H1 (cell line): ENCODE data around the gene SVIL. TPM values are rescaled to one million over a fixed set of nuclear protein-coding genes. Genes with fewer than 3 reads are reported as not detected.

Experiments
- CTCF ChIA-PET: fragments of 300-600 bp; sonication (Branson Sonifier 250); formaldehyde crosslinking; loops from one replicate; lab custom pipeline; 2021; ENCODE audit not compliant: partially characterized antibody; lab: Charles Lee
- POLR2A ChIA-PET: fragments of 300-600 bp; sonication (Branson Sonifier 250); formaldehyde crosslinking; loops from one replicate; lab custom pipeline; 2021; ENCODE audit warnings: inconsistent platforms; ENCODE audit not compliant: partially characterized antibody; lab: Charles Lee
- DNase-seq, 2 experiments: peaks; one replicate each; pipeline versions ENCODE4 v3.0.0 to v3.0.0-alpha.2; 2010 to 2022; ENCODE audit warnings: low spot score in 2 of 2, low read depth in 1 of 2, mixed read lengths in 1 of 2
- FAIRE-seq: peaks from 2 replicates; lab custom pipeline; 2011; peaks lifted over from hg19 to GRCh38; lab: Jason Lieb, UNC
- H2AFZ ChIP-seq: 2 replicates; pipeline ENCODE4 v1.8.1; 2012; ENCODE audit warnings: low read length, inconsistent platforms
- H2AK5ac ChIP-seq: 2 replicates; pipeline ENCODE4 v1.6.1; 2013; ENCODE audit warnings: low read depth, low read length
- H2BK120ac ChIP-seq: replicated peaks from 2 replicates; pipeline ENCODE3; 2013; ENCODE audit warnings: low read depth, low read length, inconsistent platforms
- H2BK12ac ChIP-seq: 2 replicates; pipeline ENCODE4 v1.6.1; 2013; ENCODE audit warnings: low read depth, low read length
- H2BK15ac ChIP-seq: 2 replicates; pipeline ENCODE4 v1.6.1; 2013; ENCODE audit warnings: low read length
- H2BK20ac ChIP-seq: 2 replicates; pipeline ENCODE4 v1.6.1; 2013; ENCODE audit warnings: low read length
- H2BK5ac ChIP-seq: 2 replicates; pipeline ENCODE4 v1.6.1; 2013; ENCODE audit warnings: low read depth, low read length
- H3K14ac ChIP-seq: 2 replicates; pipeline ENCODE4 v1.6.1; 2013; ENCODE audit warnings: inconsistent platforms; ENCODE audit not compliant: insufficient read length
- H3K18ac ChIP-seq: 2 replicates; pipeline ENCODE4 v1.6.1; 2013; ENCODE audit warnings: low read length; ENCODE audit errors: extremely low read depth
- H3K23ac ChIP-seq: 2 replicates; pipeline ENCODE4 v1.6.1; 2013; ENCODE audit warnings: inconsistent platforms; ENCODE audit not compliant: insufficient read length
- H3K23me2 ChIP-seq: 2 replicates; pipeline ENCODE4 v1.6.1; 2013; ENCODE audit warnings: low read depth, low read length
- H3K27ac ChIP-seq: 2 replicates; pipeline ENCODE4 v1.6.1; 2011; ENCODE audit warnings: low read depth, low read length, inconsistent platforms
- H3K27me3 ChIP-seq, 4 experiments: replicated peaks in 1 of 4; 1 replicate in 1 of 4; 2 replicates in 3 of 4; pipeline versions ENCODE4 v1.6.1 to v1.8.1; 2011 to 2013; ENCODE audit warnings: low read length in 3 of 4, mild to moderate bottlenecking in 3 of 4, inconsistent platforms in 2 of 4, mixed read lengths in 2 of 4, moderate library complexity in 1 of 4; ENCODE audit not compliant: control insufficient read depth in 3 of 4, insufficient read depth in 3 of 4; ENCODE audit errors: extremely low read depth in 1 of 4
- H3K36me3 ChIP-seq, 4 experiments: 2 replicates each; pipeline versions ENCODE4 v1.6.1 to v1.8.1; 2011 to 2013; ENCODE audit warnings: mild to moderate bottlenecking in 4 of 4, low read length in 3 of 4, moderate library complexity in 2 of 4, control low read depth in 1 of 4, inconsistent platforms in 1 of 4; ENCODE audit not compliant: insufficient read depth in 4 of 4, control insufficient read depth in 2 of 4
- H3K4ac ChIP-seq: replicated peaks from 2 replicates; pipeline ENCODE3; 2013; ENCODE audit warnings: low read length, low read depth, mixed read lengths, inconsistent platforms; ENCODE audit not compliant: insufficient read length
- H3K4me1 ChIP-seq, 4 experiments: replicated peaks in 1 of 4; 1 replicate in 1 of 4; 2 replicates in 3 of 4; pipeline versions ENCODE4 v1.6.1 to v1.8.1; 2011 to 2013; ENCODE audit warnings: low read length in 3 of 4, inconsistent platforms in 2 of 4, mixed read lengths in 1 of 4; ENCODE audit not compliant: insufficient read depth in 4 of 4, control insufficient read depth in 3 of 4
- H3K4me2 ChIP-seq, 2 experiments: 2 replicates each; pipeline versions ENCODE4 v1.6.1 to v1.8.1; 2011 to 2013; ENCODE audit warnings: low read depth in 2 of 2, low read length in 2 of 2, control low read depth in 1 of 2, inconsistent platforms in 1 of 2, mild to moderate bottlenecking in 1 of 2; ENCODE audit not compliant: insufficient read depth in 1 of 2
- H3K4me3 ChIP-seq, 4 experiments: fragments of 200-600, 300-600 bp in 1 of 4; sonication (generic), shearing (Covaris generic), sonication (Bioruptor Twin) in 1 of 4; 2 replicates each; pipeline versions ENCODE4 v1.5.1 to v1.8.1; 2011 to 2016; ENCODE audit warnings: low read length in 4 of 4, low read depth in 3 of 4, control low read depth in 2 of 4, inconsistent platforms in 2 of 4, mild to moderate bottlenecking in 2 of 4, mixed read lengths in 1 of 4, moderate library complexity in 1 of 4; ENCODE audit not compliant: insufficient read depth in 2 of 4; ENCODE audit errors: extremely low read depth in 1 of 4
- H3K56ac ChIP-seq: replicated peaks from 2 replicates; pipeline ENCODE3; 2013; ENCODE audit warnings: low read depth, mild to moderate bottlenecking, mixed read lengths, low read length, inconsistent platforms; ENCODE audit not compliant: insufficient read length
- H3K79me1 ChIP-seq: 2 replicates; pipeline ENCODE4 v1.6.1; 2013; ENCODE audit warnings: low read depth, low read length, control low read depth
- H3K79me2 ChIP-seq, 2 experiments: 2 replicates each; pipeline versions ENCODE4 v1.6.1 to v1.8.1; 2012 to 2013; ENCODE audit warnings: low read length in 2 of 2, mild to moderate bottlenecking in 2 of 2, inconsistent platforms in 1 of 2; ENCODE audit not compliant: insufficient read depth in 2 of 2, control insufficient read depth in 1 of 2
- H3K9ac ChIP-seq, 4 experiments: replicated peaks in 1 of 4; 1 replicate in 1 of 4; 2 replicates in 3 of 4; pipeline versions ENCODE4 v1.6.1 to v1.8.1; 2011 to 2013; ENCODE audit warnings: low read depth in 3 of 4, low read length in 3 of 4, control low read depth in 2 of 4, mild to moderate bottlenecking in 2 of 4, moderate library complexity in 2 of 4, inconsistent platforms in 1 of 4; ENCODE audit errors: extremely low read depth in 1 of 4
- H3K9me3 ChIP-seq, 2 experiments: 2 replicates each; pipeline versions ENCODE4 v1.6.1 to v1.8.1; 2012 to 2013; ENCODE audit warnings: mild to moderate bottlenecking in 2 of 2, moderate library complexity in 2 of 2, control low read depth in 1 of 2, inconsistent platforms in 1 of 2, low read depth in 1 of 2, low read length in 1 of 2, mixed read lengths in 1 of 2; ENCODE audit not compliant: insufficient read depth in 2 of 2
- H4K20me1 ChIP-seq, 2 experiments: replicated peaks in 1 of 2; 2 replicates each; pipeline versions ENCODE3 to v1.8.1; 2011 to 2013; ENCODE audit warnings: inconsistent platforms in 2 of 2, low read length in 2 of 2, mild to moderate bottlenecking in 1 of 2; ENCODE audit not compliant: insufficient read depth in 2 of 2, control insufficient read depth in 1 of 2
- H4K5ac ChIP-seq: 2 replicates; pipeline ENCODE4 v1.6.1; 2013; ENCODE audit warnings: low read length, low read depth, mixed read lengths, inconsistent platforms; ENCODE audit not compliant: insufficient read length
- H4K8ac ChIP-seq: 2 replicates; pipeline ENCODE4 v1.8.0; 2013; ENCODE audit warnings: mild to moderate bottlenecking, moderate library complexity, low read length, inconsistent platforms; ENCODE audit not compliant: insufficient read depth; ENCODE audit errors: extremely low read depth
- H4K91ac ChIP-seq: replicated peaks from 2 replicates; pipeline ENCODE3; 2013; ENCODE audit warnings: low read length, mixed read lengths, inconsistent platforms; ENCODE audit not compliant: insufficient read length
- CHD2 ChIP-seq: IDR thresholded peaks from 2 replicates; pipeline ENCODE4 v1.6.1; 2012; ENCODE audit warnings: low read length, improper control_type of control experiment
- CTCF ChIP-seq, 3 experiments: IDR thresholded peaks; 1 replicate in 2 of 3; 2 replicates in 1 of 3; pipeline versions ENCODE4 v1.5.1 to v1.6.1; 2011; ENCODE audit warnings: low read length in 3 of 3, mild to moderate bottlenecking in 3 of 3, inconsistent platforms in 2 of 3, low read depth in 1 of 3, moderate library complexity in 1 of 3; ENCODE audit not compliant: insufficient read depth in 1 of 3; ENCODE audit errors: control extremely low read depth in 1 of 3
- KDM4A ChIP-seq: IDR thresholded peaks from one replicate; pipeline ENCODE4 v1.7.1; 2012; ENCODE audit warnings: low read depth, mild to moderate bottlenecking, moderate library complexity, low read length, inconsistent platforms; ENCODE audit not compliant: severe bottlenecking
- POLR2A ChIP-seq, 2 experiments: IDR thresholded peaks; 1 replicate in 1 of 2; 2 replicates in 1 of 2; pipeline ENCODE4 v1.6.1; 2011; ENCODE audit warnings: low read depth in 2 of 2, low read length in 2 of 2, mild to moderate bottlenecking in 2 of 2; ENCODE audit errors: control extremely low read depth in 1 of 2
- POLR2AphosphoS5 ChIP-seq: IDR thresholded peaks from 2 replicates; pipeline ENCODE4 v1.6.1; 2011; ENCODE audit warnings: low read depth, low read length
- POU5F1 ChIP-seq: IDR thresholded peaks from 2 replicates; pipeline ENCODE4 v1.6.1; 2011; ENCODE audit warnings: low read depth, mild to moderate bottlenecking, low read length, moderate library complexity
- RAD21 ChIP-seq, 2 experiments: IDR thresholded peaks in 1 of 2; conservative IDR thresholded peaks in 1 of 2; 2 replicates each; pipeline ENCODE4 v1.6.1; 2011; ENCODE audit warnings: low read depth in 2 of 2, low read length in 2 of 2, improper control_type of control experiment in 1 of 2, inconsistent platforms in 1 of 2, mild to moderate bottlenecking in 1 of 2, moderate library complexity in 1 of 2
- SAP30 ChIP-seq: fragments of 300-600 bp; sonication (generic); IDR thresholded peaks from 2 replicates; pipeline ENCODE4 v1.7.1; 2012; ENCODE audit warnings: low read length, moderate library complexity, mild to moderate bottlenecking, inconsistent platforms; ENCODE audit not compliant: insufficient read depth, insufficient replicate concordance
- SP4 ChIP-seq: IDR thresholded peaks from 2 replicates; pipeline ENCODE4 v1.6.1; 2012; ENCODE audit warnings: low read length, inconsistent platforms
- whole genome bisulfite sequencing, 2 experiments: shearing (Covaris generic) in 1 of 2; methylation state at CpG; one replicate each; pipeline versions ENCODE4 v1.1.6 to v1.1.7; 2013 to 2015; ENCODE audit warnings: low lambda C conversion rate in 2 of 2, mixed read lengths in 2 of 2, inconsistent platforms in 1 of 2, low coverage in 1 of 2, missing lambda C conversion rate in 1 of 2; ENCODE audit not compliant: insufficient replicate concordance in 2 of 2, insufficient coverage in 1 of 2, insufficient read length in 1 of 2; ENCODE audit errors: extremely low coverage in 1 of 2, missing lambda C conversion rate in 1 of 2; 5-methylcytosine and 5-hydroxymethylcytosine counted together
- polyA plus RNA-seq, 7 experiments: library from polyadenylated mRNA; depleted of rRNA in 3 of 7; stranded (reverse) in 5 of 7; unstranded in 2 of 7; fragments of >200 nt in 5 of 7; fragments of 200-250 nt in 2 of 7; gene quantifications; 1 replicate in 5 of 7; 2 replicates in 1 of 7; 4 replicates in 1 of 7; pipeline versions ENCODE4 v1.2.1 to v1.2.3, GENCODE V29; 2011 to 2013; ENCODE audit warnings: missing spikeins in 2 of 7, mixed read lengths in 2 of 7
- total RNA-seq: library from RNA; stranded (reverse); fragmentation: NEBNext Ultra II Directional; extraction: Animal tissue kit (Norgen Biotek cat#: 25700); gene quantifications from 2 replicates; pipeline ENCODE4 v1.2.1, GENCODE V29; 2021
- TF ChIP-seq, protein P1 (sequence below): IDR thresholded peaks from 2 replicates; pipeline ENCODE4 v1.6.1; 2012; ENCODE audit warnings: low read length, inconsistent platforms

The SVIL gene
- total and polyA plus RNA-seq, 2 of the 8 experiments (the other 6 are each of a cell fraction or from before 2014, with no cell fraction given) = 4.7 to 15.4 TPM

GRCh38 chr10:29542723-29543122 is 92.0 kb downstream of the SVIL start:
- no peaks in the 10 kb centered on the region for H3K23me2 ChIP-seq
- ChIA-PET POLR2A (no interaction called here), CTCF (interaction anchor here (3.1 kb wide), 1 partner anchor 13 kb away, joined by 8 read pairs; no protein-coding TSS in a partner anchor)
- H3K27ac ChIP-seq = no peak overlapping the region
- peaks cover 0 to 2% of the 10 kb centered on the region in 2 experiments for H4K20me1 ChIP-seq
- no peak overlapping the region for H2AK5ac ChIP-seq
- H3K79me2 ChIP-seq = no peaks in the 10 kb centered on the region
- no peak overlapping the region for H3K4me2 ChIP-seq
- no peak overlapping the region for H3K4ac ChIP-seq
- H3K9me3 ChIP-seq = no peaks in the 10 kb centered on the region
- H2BK12ac ChIP-seq = no peak overlapping the region
- H3K4me3 ChIP-seq = no peak overlapping the region
- H3K14ac ChIP-seq = no peak overlapping the region
- no peak overlapping the region for H3K18ac ChIP-seq
- no peak overlapping the region for H2BK120ac ChIP-seq
- H3K4me1 ChIP-seq = peaks cover 0 to 7% (median 3%) of the 10 kb centered on the region in 4 experiments; a peak in 2 of 7 replicates
- H4K91ac ChIP-seq = no peak overlapping the region
- no peaks in the 10 kb centered on the region for H3K27me3 ChIP-seq
- FAIRE-seq (no peak), DNase-seq (no peak)
- no peak overlapping the region for H3K56ac ChIP-seq
- H2BK15ac ChIP-seq = no peak overlapping the region
- H2BK5ac ChIP-seq = no peak overlapping the region
- no peak overlapping the region for H4K5ac ChIP-seq
- H2AFZ ChIP-seq = no peak overlapping the region
- H3K9ac ChIP-seq = no peak overlapping the region
- no peak overlapping the region for H3K23ac ChIP-seq
- no peaks in the 10 kb centered on the region for H3K79me1 ChIP-seq
- H3K36me3 ChIP-seq = no peaks in the 10 kb centered on the region
- H4K8ac ChIP-seq = no peak overlapping the region
- 88% methylated on average over 4 of the region's 4 CpGs; no CpG with 5 or more reads in 1 of the 2 experiments for WGBS, 2 experiments
- H2BK20ac ChIP-seq = no peak overlapping the region
- TF ChIP-seq POLR2A (IDR thresholded peaks at IDR 0.05; ENCODE audit: control extremely low read depth in 1 of 2, low read depth in 2 of 2, low read length in 2 of 2) = no peak
- TF ChIP-seq RAD21 (IDR thresholded peaks at IDR 0.05 in 1 of 2, conservative IDR thresholded peaks at IDR 0.05 in 1 of 2; ENCODE audit: low read depth in 2 of 2, low read length in 2 of 2) = no peak
- TF ChIP-seq CTCF (IDR thresholded peaks at IDR 0.05; ENCODE audit: control extremely low read depth in 1 of 3, insufficient read depth in 1 of 3, low read depth in 1 of 3, low read length in 3 of 3) = no peak
- no peak for TF ChIP-seq CHD2
- TF ChIP-seq KDM4A = no peak
- TF ChIP-seq SAP30 = no peak
- TF ChIP-seq POU5F1 = no peak
- TF ChIP-seq SP4 = no peak
- TF ChIP-seq POLR2AphosphoS5 = no peak
- TF ChIP-seq, protein P1, sequence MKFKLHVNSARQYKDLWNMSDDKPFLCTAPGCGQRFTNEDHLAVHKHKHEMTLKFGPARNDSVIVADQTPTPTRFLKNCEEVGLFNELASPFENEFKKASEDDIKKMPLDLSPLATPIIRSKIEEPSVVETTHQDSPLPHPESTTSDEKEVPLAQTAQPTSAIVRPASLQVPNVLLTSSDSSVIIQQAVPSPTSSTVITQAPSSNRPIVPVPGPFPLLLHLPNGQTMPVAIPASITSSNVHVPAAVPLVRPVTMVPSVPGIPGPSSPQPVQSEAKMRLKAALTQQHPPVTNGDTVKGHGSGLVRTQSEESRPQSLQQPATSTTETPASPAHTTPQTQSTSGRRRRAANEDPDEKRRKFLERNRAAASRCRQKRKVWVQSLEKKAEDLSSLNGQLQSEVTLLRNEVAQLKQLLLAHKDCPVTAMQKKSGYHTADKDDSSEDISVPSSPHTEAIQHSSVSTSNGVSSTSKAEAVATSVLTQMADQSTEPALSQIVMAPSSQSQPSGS = no peak
